NT2/D1 (cell line): Measurements from ENCODE around the gene ENOX1.

ENCODE experiments used
- SUZ12 ChIP-seq: IDR thresholded peaks from 2 replicates; pipeline ENCODE4 v1.6.1; 2011; ENCODE audit not compliant: insufficient read length, insufficient read depth; ENCODE audit errors: extremely low read depth
- YY1 ChIP-seq: IDR thresholded peaks from 2 replicates; pipeline ENCODE4 v1.6.1; 2011; ENCODE audit not compliant: insufficient read length, insufficient read depth
- ZNF274 ChIP-seq: IDR thresholded peaks from 2 replicates; pipeline ENCODE4 v1.6.1; 2011; ENCODE audit warnings: mild to moderate bottlenecking, low read depth, low read length

GRCh38 chr13:43760257-43760656 lies 26.5 kb downstream of the ENOX1 start:
- no peak for TF ChIP-seq YY1
- TF ChIP-seq ZNF274 = no peak
- TF ChIP-seq SUZ12 = no peak
